RWPE1 (cell line): ENCODE data around the gene HERC6.
"Not testable (repeated sequence)": the region's sequence is repeated elsewhere in the genome, so short reads cannot be mapped to it uniquely, and the experiment has no call there.

ENCODE experiments used
- CTCF ChIA-PET: fragments of 350-600 bp; sonication (Branson Sonifier 250); formaldehyde crosslinking; extraction: SDS; loops from one replicate; lab custom pipeline; 2021; lab: Yijun Ruan, JAX
- POLR2A ChIA-PET: fragments of 400-600 bp; formaldehyde crosslinking; extraction: SDS; loops from one replicate; lab custom pipeline; 2020; ENCODE audit warnings: antibody characterized with exemption; ENCODE audit not compliant: low non-redundant PET; lab: Yijun Ruan, JAX
- DNase-seq: peaks from one replicate; pipeline ENCODE4 v3.0.0; 2012; ENCODE audit warnings: low spot score
- H3K27ac ChIP-seq: fragments of 450-650 bp; 2 replicates; pipeline ENCODE4 v1.5.1; 2017
- TF ChIP-seq, protein P1 (sequence below): fragments of 450-650 bp; conservative IDR thresholded peaks from 2 replicates; pipeline ENCODE4 v1.5.1; 2017; ENCODE audit warnings: low read depth, mild to moderate bottlenecking

The HERC6 gene

DNA sequence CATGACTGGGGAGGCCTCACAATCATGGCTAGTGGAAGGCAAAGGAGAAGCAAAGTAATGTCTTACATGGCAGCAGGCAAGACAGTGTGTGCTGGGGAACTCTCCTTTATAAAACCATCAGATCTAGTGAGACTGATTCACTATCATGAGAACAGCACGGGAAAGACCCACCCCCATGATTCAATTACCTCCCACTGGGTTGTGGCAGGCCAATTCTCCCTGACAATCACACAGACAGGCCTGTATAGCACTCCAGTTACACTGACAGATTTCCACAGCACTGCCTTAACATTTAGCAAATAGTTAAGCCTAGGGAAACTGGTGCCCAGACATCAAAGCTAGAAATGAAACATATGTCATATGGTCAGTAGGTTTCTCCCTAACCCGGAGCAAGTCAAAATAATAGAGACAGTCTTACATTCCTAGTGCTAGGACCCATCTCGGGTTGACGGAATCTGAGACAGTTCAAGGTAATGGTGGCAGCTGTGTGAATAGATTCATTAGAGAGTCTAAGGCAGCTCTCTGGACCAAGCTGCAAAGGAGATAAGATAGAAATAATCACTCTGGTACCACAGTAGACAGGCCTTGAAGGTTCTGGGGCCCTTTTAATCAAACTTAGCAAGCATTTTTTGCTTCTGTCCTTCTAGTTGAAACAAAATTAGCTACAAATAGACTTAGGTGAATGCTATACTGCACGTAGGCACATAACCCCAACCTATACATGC, 68.9 kb downstream of the HERC6 start:
- no peak for DNase-seq
- CTCF ChIA-PET = interaction anchor here (0.6 to 0.8 kb wide), 2 partner anchors 79 to 148 kb away, joined by 3 to 4 read pairs; no protein-coding TSS in a partner anchor
- H3K27ac ChIP-seq = no peak overlapping the region

DNA sequence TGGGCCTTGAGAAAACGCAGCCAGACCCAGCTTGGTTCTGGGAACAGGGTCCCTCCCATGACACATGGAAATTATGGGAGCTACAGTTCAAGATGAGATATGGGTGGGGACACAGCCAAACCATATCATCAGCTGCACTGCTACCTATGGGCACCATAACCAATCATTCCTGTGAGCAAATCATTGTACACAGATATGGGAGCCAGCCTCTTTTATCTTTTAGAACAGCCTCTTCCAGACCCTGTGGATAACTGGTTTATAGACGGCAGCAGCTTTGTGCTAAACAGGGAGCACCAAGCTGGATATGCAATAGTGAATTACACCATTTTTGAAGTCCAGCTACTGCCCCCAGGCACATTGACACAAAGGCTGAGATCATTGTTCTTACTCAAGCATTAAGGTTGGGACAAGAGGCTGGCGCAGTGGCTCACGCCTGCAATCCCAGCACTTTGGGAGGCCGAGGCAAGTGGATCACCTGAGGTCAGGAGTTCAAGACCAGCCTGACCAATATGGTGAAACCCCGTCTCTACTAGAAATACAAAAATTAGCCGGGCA, 69.6 kb downstream of the HERC6 start:
- CTCF ChIA-PET = interaction anchor here (0.6 to 0.8 kb wide), 2 partner anchors 79 to 149 kb away, joined by 3 to 4 read pairs; no protein-coding TSS in a partner anchor
- H3K27ac ChIP-seq, POLR2A ChIA-PET, DNase-seq: not testable (repeated sequence)

More for the DNA sequence above, 68.9 kb downstream of the HERC6 start:
- POLR2A ChIA-PET = no interaction called here
- TF ChIP-seq, protein P1, sequence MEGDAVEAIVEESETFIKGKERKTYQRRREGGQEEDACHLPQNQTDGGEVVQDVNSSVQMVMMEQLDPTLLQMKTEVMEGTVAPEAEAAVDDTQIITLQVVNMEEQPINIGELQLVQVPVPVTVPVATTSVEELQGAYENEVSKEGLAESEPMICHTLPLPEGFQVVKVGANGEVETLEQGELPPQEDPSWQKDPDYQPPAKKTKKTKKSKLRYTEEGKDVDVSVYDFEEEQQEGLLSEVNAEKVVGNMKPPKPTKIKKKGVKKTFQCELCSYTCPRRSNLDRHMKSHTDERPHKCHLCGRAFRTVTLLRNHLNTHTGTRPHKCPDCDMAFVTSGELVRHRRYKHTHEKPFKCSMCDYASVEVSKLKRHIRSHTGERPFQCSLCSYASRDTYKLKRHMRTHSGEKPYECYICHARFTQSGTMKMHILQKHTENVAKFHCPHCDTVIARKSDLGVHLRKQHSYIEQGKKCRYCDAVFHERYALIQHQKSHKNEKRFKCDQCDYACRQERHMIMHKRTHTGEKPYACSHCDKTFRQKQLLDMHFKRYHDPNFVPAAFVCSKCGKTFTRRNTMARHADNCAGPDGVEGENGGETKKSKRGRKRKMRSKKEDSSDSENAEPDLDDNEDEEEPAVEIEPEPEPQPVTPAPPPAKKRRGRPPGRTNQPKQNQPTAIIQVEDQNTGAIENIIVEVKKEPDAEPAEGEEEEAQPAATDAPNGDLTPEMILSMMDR = no peak

DNA sequence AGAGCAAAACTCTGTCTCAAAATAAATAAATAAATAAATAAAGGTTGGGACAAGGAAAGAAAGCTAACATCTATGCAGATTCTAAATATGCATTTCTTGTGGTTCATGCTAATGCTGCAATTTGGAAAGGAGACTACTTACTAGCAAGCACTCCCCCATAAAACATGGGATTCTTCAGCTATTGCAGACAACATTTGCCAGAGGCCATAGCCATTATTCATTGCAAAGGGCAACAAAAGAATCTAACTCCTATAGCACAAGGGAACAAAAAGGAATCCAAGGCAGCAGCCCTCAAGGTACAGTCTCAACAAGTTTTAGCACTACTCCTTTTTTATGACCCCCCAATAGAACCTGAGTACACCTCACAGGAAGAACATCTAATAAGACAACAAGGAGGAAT, 70.2 kb downstream of the HERC6 start:
- no peak for DNase-seq
- ChIA-PET CTCF (interaction anchor here (0.7 kb wide), 1 partner anchor 224 kb away, joined by 5 read pairs; no protein-coding TSS in a partner anchor), POLR2A (interaction anchor here (0.6 kb wide), 1 partner anchor 65 kb away, joined by 3 read pairs; no protein-coding TSS in a partner anchor)

DNA sequence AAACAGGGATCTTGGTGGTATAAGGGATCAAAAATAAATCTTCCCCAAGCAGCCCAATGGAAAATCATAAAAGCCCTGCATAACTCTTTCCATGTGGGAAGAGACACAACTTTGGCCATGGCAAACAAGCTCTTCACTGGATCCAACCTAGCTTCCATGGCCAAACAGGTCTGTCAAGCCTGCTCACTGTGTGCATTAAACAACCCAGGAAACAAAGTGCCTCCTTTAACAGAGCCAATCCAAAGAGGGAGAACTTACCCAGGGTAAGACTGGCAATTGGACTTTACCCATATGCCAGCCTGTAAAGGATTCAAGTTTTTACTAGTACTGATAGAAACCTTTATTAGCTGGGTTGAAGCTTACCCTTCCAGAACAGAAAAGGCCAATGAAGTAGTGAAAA, 70.6 kb downstream of the HERC6 start:
- no peak overlapping the region for H3K27ac ChIP-seq
- DNase-seq = no peak
- TF ChIP-seq, protein P1 = no peak
- ChIA-PET POLR2A (interaction anchor here (0.6 kb wide), 1 partner anchor 65 kb away, joined by 3 read pairs; no protein-coding TSS in a partner anchor), CTCF (interaction anchor here (0.7 kb wide), 1 partner anchor 224 kb away, joined by 5 read pairs; no protein-coding TSS in a partner anchor)

More for the DNA sequence above, 70.2 kb downstream of the HERC6 start:
- TF ChIP-seq, protein P1 = no peak
- no peak overlapping the region for H3K27ac ChIP-seq

DNA sequence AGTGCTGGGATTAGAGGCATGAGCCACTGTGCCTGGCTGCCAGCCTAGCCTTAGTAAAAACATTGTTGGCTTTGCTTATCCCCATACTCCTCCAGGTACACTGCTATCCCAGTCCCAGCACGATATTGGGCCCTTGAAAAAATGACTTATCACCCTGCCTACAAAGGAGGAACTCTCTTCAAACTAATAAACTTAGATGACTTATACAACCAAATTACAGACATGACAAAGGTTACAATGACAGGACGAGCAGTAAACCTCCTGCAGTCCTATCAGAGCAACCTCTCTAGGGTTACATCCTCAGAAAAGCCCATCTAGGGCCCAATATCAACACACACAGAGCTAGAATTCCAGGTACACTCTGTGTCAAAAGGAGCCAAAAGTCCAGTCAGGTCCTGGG, 72.6 kb downstream of the HERC6 start:
- no peak overlapping the region for H3K27ac ChIP-seq
- no peak for DNase-seq
- TF ChIP-seq, protein P1 = no peak
- POLR2A ChIA-PET = no interaction called here
- CTCF ChIA-PET = interaction anchor here (0.8 kb wide), 1 partner anchor 33 kb away, joined by 3 read pairs; no protein-coding TSS in a partner anchor

DNA sequence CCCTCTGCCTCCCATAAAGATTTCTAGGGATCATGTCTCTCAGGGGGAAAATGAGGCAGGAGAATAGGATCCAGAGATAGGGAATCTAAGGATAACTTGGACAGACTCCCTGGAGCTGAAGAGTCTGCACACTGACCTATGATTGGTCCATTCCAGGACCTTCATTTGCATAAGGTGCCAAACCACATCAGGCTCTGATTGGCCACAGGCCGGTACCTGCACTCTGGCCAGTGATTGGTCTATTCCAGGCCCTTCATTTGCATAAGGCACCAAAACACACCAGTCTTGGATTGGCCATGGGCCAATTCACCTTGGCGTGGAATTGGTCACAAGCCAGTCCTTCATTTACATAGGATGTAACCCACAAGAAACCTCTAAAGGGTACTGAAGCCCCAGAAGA, 74.3 kb downstream of the HERC6 start:
- ChIA-PET CTCF (no interaction called here), POLR2A (no interaction called here)
- H3K27ac ChIP-seq = no peak overlapping the region
- no peak for DNase-seq
- TF ChIP-seq, protein P1 = no peak
